Mesenchymal stem cell (in vitro differentiated cells and primary cell): ENCODE results near the gene GPRIN3.

Source experiments
- DNase-seq: peaks from one replicate; pipeline ENCODE4 v3.0.0-alpha.2; 2013
- H2AFZ ChIP-seq: one replicate; pipeline ENCODE4 v1.6.1; 2013; ENCODE audit warnings: low read depth, mild to moderate bottlenecking, control low read depth, inconsistent platforms, low read length, moderate library complexity
- H2AK5ac ChIP-seq: 2 replicates; pipeline ENCODE4 v1.6.1; 2013; ENCODE audit warnings: low read length, moderate library complexity, mild to moderate bottlenecking, inconsistent platforms; ENCODE audit not compliant: severe bottlenecking
- H2BK120ac ChIP-seq: one replicate; pipeline ENCODE4 v1.6.1; 2013; ENCODE audit warnings: low read depth, mild to moderate bottlenecking, inconsistent platforms, low read length, moderate library complexity
- H2BK12ac ChIP-seq, 2 experiments: one replicate each; pipeline ENCODE4 v1.6.1; 2013; ENCODE audit warnings: inconsistent platforms in 2 of 2, low read length in 2 of 2, mild to moderate bottlenecking in 2 of 2, moderate library complexity in 2 of 2, control low read depth in 1 of 2
- H2BK15ac ChIP-seq: one replicate; pipeline ENCODE4 v1.6.1; 2013; ENCODE audit warnings: mild to moderate bottlenecking, low read depth, inconsistent platforms; ENCODE audit not compliant: poor library complexity, severe bottlenecking
- H2BK5ac ChIP-seq: 2 replicates; pipeline ENCODE4 v1.6.1; 2013; ENCODE audit warnings: low read depth, mild to moderate bottlenecking, low read length, control low read depth, inconsistent platforms; ENCODE audit not compliant: poor library complexity, severe bottlenecking
- H3K14ac ChIP-seq, 2 experiments: one replicate each; pipeline ENCODE4 v1.6.1; 2013; ENCODE audit warnings: inconsistent platforms in 2 of 2, low read length in 2 of 2, control low read depth in 1 of 2, mild to moderate bottlenecking in 1 of 2, moderate library complexity in 1 of 2
- H3K18ac ChIP-seq, 2 experiments: one replicate each; pipeline ENCODE4 v1.6.1; 2013; ENCODE audit warnings: inconsistent platforms in 2 of 2, low read length in 2 of 2, control low read depth in 1 of 2, low read depth in 1 of 2, mild to moderate bottlenecking in 1 of 2
- H3K23ac ChIP-seq, 2 experiments: one replicate each; pipeline ENCODE4 v1.6.1; 2013; ENCODE audit warnings: inconsistent platforms in 2 of 2, low read length in 2 of 2, mild to moderate bottlenecking in 2 of 2, moderate library complexity in 2 of 2, control low read depth in 1 of 2
- H3K27ac ChIP-seq: 2 replicates; pipeline ENCODE4 v1.5.1; 2013; ENCODE audit warnings: mild to moderate bottlenecking, moderate library complexity, low read length, control low read depth, inconsistent platforms; ENCODE audit not compliant: poor library complexity, severe bottlenecking
- H3K27me3 ChIP-seq, 2 experiments: 2 replicates each; pipeline versions ENCODE4 v1.6.1 to v1.7.0; 2013; ENCODE audit warnings: low read length in 2 of 2, mild to moderate bottlenecking in 2 of 2, moderate library complexity in 2 of 2, control low read depth in 1 of 2, inconsistent platforms in 1 of 2; ENCODE audit not compliant: control insufficient read depth in 1 of 2, insufficient read depth in 1 of 2
- H3K36me3 ChIP-seq, 2 experiments: 2 replicates each; pipeline versions ENCODE4 v1.6.1 to v1.7.0; 2013; ENCODE audit warnings: low read length in 2 of 2, control low read depth in 1 of 2, inconsistent platforms in 1 of 2, low read depth in 1 of 2, mild to moderate bottlenecking in 1 of 2; ENCODE audit not compliant: insufficient read depth in 2 of 2, control insufficient read depth in 1 of 2
- H3K4ac ChIP-seq, 2 experiments: one replicate each; pipeline ENCODE4 v1.6.1; 2013; ENCODE audit warnings: inconsistent platforms in 2 of 2, low read length in 2 of 2, mild to moderate bottlenecking in 2 of 2, moderate library complexity in 2 of 2, control low read depth in 1 of 2, low read depth in 1 of 2
- H3K4me1 ChIP-seq: 2 replicates; pipeline ENCODE4 v1.6.1; 2013; ENCODE audit warnings: low read depth, low read length, control low read depth; ENCODE audit not compliant: control insufficient read depth, insufficient read depth
- H3K4me2 ChIP-seq: 2 replicates; pipeline ENCODE4 v1.6.1; 2013; ENCODE audit warnings: low read length, mild to moderate bottlenecking, inconsistent platforms; ENCODE audit not compliant: poor library complexity, severe bottlenecking
- H3K4me3 ChIP-seq, 2 experiments: 2 replicates each; pipeline versions ENCODE4 v1.5.1 to v1.7.0; 2013; ENCODE audit warnings: low read length in 2 of 2, mild to moderate bottlenecking in 2 of 2, control low read depth in 1 of 2, low read depth in 1 of 2; ENCODE audit not compliant: insufficient read depth in 1 of 2
- H3K79me1 ChIP-seq: replicated peaks from 2 replicates; pipeline ENCODE4 v1.6.1; 2013; ENCODE audit warnings: mild to moderate bottlenecking, control low read depth, low read length, inconsistent platforms; ENCODE audit not compliant: poor library complexity, severe bottlenecking
- H3K9ac ChIP-seq: 2 replicates; pipeline ENCODE4 v1.7.0; 2013; ENCODE audit warnings: mild to moderate bottlenecking, low read length, moderate library complexity
- H3K9me3 ChIP-seq: 2 replicates; pipeline ENCODE4 v1.7.0; 2013; ENCODE audit warnings: mild to moderate bottlenecking, low read length; ENCODE audit not compliant: control insufficient read depth
- H4K8ac ChIP-seq: one replicate; pipeline ENCODE4 v1.6.1; 2013; ENCODE audit warnings: inconsistent platforms, mild to moderate bottlenecking, low read length, moderate library complexity
- H4K91ac ChIP-seq: one replicate; pipeline ENCODE4 v1.6.1; 2013; ENCODE audit warnings: mild to moderate bottlenecking, low read length, inconsistent platforms
- WGBS: methylation state at CpG from one replicate; pipeline ENCODE4 v1.1.7; 2013; ENCODE audit warnings: mixed read lengths; 5-methylcytosine and 5-hydroxymethylcytosine counted together

GPRIN3 gene

DNA sequence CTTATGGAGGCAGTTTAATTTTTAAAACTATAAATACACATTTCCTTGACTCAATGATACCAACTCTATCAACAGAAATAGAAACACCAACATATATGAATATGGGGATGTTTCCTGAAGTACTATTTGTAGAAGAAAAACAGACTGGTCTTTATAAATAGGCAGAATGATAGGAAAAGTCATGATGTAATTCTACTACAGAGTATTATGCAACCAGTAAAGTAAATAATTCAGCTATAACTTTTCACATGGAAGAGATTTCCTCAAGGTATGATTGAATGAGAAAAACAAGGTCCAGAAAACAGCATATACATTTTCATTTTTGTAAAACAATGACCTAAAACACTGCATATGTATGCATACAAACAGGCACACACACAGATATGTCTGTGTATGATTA is 56.2 kb downstream of the GPRIN3 start:
- Histone ChIP-seq H2BK12ac (no peak overlapping the region), H3K27me3 (peaks cover 10 to 29% of the 10 kb centered on the region in 2 experiments), H3K9ac (no peak overlapping the region), H3K23ac (no peak overlapping the region), H4K91ac (no peak overlapping the region), H2BK5ac (no peak overlapping the region), H2AK5ac (no peak overlapping the region), H3K4me1 (no peaks in the 10 kb centered on the region), H2BK15ac (no peak overlapping the region), H3K14ac (no peak overlapping the region), H3K36me3 (no peaks in the 10 kb centered on the region), H2BK120ac (no peak overlapping the region), H3K4me2 (no peak overlapping the region), H3K4me3 (no peak overlapping the region), H2AFZ (no peak overlapping the region), H3K79me1 (no peaks in the 10 kb centered on the region), H3K4ac (no peak overlapping the region), H3K27ac (no peak overlapping the region), H4K8ac (no peak overlapping the region), H3K18ac (no peak overlapping the region), H3K9me3 (no peaks in the 10 kb centered on the region)
- no peak for DNase-seq

DNA sequence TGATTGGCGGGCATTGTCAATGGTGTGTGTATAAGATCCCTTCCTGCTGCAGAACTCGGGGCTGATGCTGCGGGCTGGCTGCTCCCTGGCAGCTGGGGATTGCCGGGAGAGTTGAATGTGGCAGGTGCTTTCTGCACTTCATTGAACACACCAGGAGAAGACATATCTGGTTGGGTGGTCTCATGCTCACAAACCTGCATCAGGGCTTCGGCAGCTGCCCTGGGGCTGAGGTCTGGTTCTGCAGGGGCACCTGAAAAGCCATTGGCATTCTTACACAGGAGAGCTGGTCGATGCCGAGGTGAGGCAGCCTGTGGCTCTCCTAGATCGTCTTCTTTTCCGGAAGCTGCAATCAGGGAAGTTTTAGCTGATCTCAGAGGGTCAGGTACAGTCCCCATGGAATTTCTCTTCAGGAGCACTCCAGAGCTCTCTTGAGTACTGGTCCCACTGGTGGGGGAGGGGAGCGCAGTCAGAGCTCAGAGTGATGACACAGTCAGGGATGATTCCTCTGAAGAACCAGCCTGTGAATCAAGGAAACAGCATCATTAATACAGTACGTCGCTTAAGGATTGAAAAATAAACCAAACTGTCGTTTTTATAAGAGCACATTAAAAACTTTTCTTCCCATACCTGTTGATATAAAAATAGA is 57.8 kb downstream of the GPRIN3 start:
- Histone ChIP-seq H3K9me3 (no peaks in the 10 kb centered on the region), H2BK5ac (no peak overlapping the region), H3K36me3 (no peaks in the 10 kb centered on the region), H4K8ac (peak overlapping the region; percentile 58), H2BK15ac (no peak overlapping the region), H3K9ac (no peak overlapping the region), H3K4me3 (no peak overlapping the region), H3K4me2 (no peak overlapping the region), H4K91ac (no peak overlapping the region), H2AFZ (no peak overlapping the region), H3K23ac (no peak overlapping the region), H3K4ac (no peak overlapping the region), H2BK120ac (no peak overlapping the region), H2BK12ac (no peak overlapping the region), H3K18ac (no peak overlapping the region), H3K27me3 (peaks cover 7 to 18% of the 10 kb centered on the region in 2 experiments), H3K4me1 (no peaks in the 10 kb centered on the region), H3K14ac (no peak overlapping the region), H3K79me1 (no peaks in the 10 kb centered on the region), H3K27ac (no peak overlapping the region), H2AK5ac (no peak overlapping the region)
- 93% methylated on average over 10 of the region's 13 CpGs for WGBS
- no peak for DNase-seq

DNA sequence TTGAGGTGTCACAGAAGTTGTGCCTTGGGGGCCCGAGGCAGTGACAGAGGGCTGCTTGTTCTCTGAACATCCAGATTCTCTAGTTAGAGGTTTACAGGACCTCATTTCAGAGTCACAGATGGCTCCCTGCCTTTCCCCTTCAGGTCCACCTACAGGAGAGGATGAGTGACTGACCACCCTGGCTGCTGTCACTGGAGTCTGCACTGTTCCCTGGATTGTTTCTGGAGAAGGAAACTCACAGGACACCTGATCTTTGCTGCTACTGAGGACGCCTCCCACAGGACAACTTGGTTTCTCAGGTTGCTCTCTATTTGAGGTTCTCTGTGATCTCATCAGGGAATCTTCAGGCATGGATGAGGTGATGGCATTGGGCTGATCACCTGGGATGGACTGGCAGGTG is 58.3 kb downstream of the GPRIN3 start:
- H2BK5ac ChIP-seq = no peak overlapping the region
- 52% methylated on average over 2 of the region's 2 CpGs for WGBS
- H2AK5ac ChIP-seq = no peak overlapping the region
- no peaks in the 10 kb centered on the region for H3K9me3 ChIP-seq
- H2BK120ac ChIP-seq = no peak overlapping the region
- peaks cover 7 to 18% of the 10 kb centered on the region in 2 experiments for H3K27me3 ChIP-seq
- H3K4me2 ChIP-seq = no peak overlapping the region
- H4K91ac ChIP-seq = no peak overlapping the region
- no peak overlapping the region for H4K8ac ChIP-seq
- H3K36me3 ChIP-seq = no peaks in the 10 kb centered on the region
- H3K4me1 ChIP-seq = no peaks in the 10 kb centered on the region
- DNase-seq = no peak
- H2AFZ ChIP-seq = no peak overlapping the region
- no peak overlapping the region for H3K14ac ChIP-seq
- no peak overlapping the region for H3K18ac ChIP-seq
- no peak overlapping the region for H2BK15ac ChIP-seq
- H2BK12ac ChIP-seq = no peak overlapping the region
- no peak overlapping the region for H3K4me3 ChIP-seq
- no peak overlapping the region for H3K4ac ChIP-seq
- no peak overlapping the region for H3K27ac ChIP-seq
- no peak overlapping the region for H3K9ac ChIP-seq
- no peaks in the 10 kb centered on the region for H3K79me1 ChIP-seq
- H3K23ac ChIP-seq = no peak overlapping the region

DNA sequence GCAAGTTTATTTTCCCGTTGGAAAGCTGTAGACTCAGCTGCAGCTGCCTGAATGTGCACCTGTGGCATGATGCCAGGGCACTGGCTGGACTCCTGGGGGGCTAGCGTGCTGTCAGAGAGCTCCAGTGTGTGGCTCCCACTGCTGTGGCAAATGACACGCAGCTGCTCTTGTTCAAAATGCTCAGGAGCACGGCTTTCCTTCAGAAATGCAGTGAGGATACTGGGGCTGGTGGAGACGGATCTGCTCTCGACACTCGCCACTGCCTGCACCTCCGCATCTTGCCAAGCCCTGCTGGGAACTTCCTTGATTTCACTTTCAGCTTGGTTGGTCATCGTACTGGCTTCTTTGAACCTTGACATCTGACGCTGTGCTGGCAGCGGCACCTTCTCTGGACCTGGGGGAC is 58.7 kb downstream of the GPRIN3 start:
- Histone ChIP-seq H3K27me3 (peaks cover 7 to 18% of the 10 kb centered on the region in 2 experiments), H3K27ac (no peak overlapping the region), H2AFZ (no peak overlapping the region), H4K91ac (no peak overlapping the region), H3K4me3 (no peak overlapping the region), H4K8ac (no peak overlapping the region), H3K4me2 (no peak overlapping the region), H3K18ac (no peak overlapping the region), H2BK5ac (no peak overlapping the region), H3K23ac (no peak overlapping the region), H3K79me1 (no peaks in the 10 kb centered on the region), H3K4me1 (no peaks in the 10 kb centered on the region), H3K36me3 (no peaks in the 10 kb centered on the region), H3K9ac (no peak overlapping the region), H2BK15ac (no peak overlapping the region), H3K9me3 (no peaks in the 10 kb centered on the region), H2BK12ac (no peak overlapping the region), H2BK120ac (no peak overlapping the region), H3K4ac (no peak overlapping the region), H3K14ac (peak overlapping the region in 1 of 2 experiments; percentile 70), H2AK5ac (no peak overlapping the region)
- 93% methylated on average over 11 of the region's 11 CpGs for WGBS
- no peak for DNase-seq
